Neuron (in vitro differentiated cells): ENCODE data around the gene ADGRB3.

ENCODE experiments used
- H2AFZ ChIP-seq: one replicate; pipeline ENCODE4 v1.6.1; 2013; ENCODE audit warnings: low read depth, mild to moderate bottlenecking, inconsistent platforms, low read length, moderate library complexity
- H3K27me3 ChIP-seq: one replicate; pipeline ENCODE4 v1.6.1; 2013; ENCODE audit warnings: low read length; ENCODE audit not compliant: insufficient read depth
- H3K36me3 ChIP-seq: one replicate; pipeline ENCODE4 v1.6.1; 2013; ENCODE audit warnings: low read length; ENCODE audit not compliant: insufficient read depth
- H3K4me1 ChIP-seq: one replicate; pipeline ENCODE4 v1.6.1; 2013; ENCODE audit warnings: low read length; ENCODE audit not compliant: insufficient read depth
- H3K4me3 ChIP-seq: 2 replicates; pipeline ENCODE4 v1.5.1; 2013; ENCODE audit warnings: mild to moderate bottlenecking, low read length, moderate library complexity
- H3K9me3 ChIP-seq: one replicate; pipeline ENCODE4 v1.6.1; 2013; ENCODE audit warnings: low read length

ADGRB3 gene

GRCh38 chr6:68722891-68723527 is 87.9 kb downstream of the ADGRB3 start:
- Histone ChIP-seq H3K4me1 (peaks cover 4% of the 10 kb centered on the region), H2AFZ (no peak overlapping the region), H3K4me3 (no peak overlapping the region), H3K36me3 (no peaks in the 10 kb centered on the region), H3K27me3 (no peaks in the 10 kb centered on the region), H3K9me3 (no peaks in the 10 kb centered on the region)

GRCh38 chr6:68724060-68724459 is 89.0 kb downstream of the ADGRB3 start:
- H3K27me3 ChIP-seq: no peaks in the 10 kb centered on the region
- no peaks in the 10 kb centered on the region for H3K9me3 ChIP-seq
- H2AFZ ChIP-seq: no peak overlapping the region
- H3K4me1 ChIP-seq: peaks cover 4% of the 10 kb centered on the region
- H3K4me3 ChIP-seq: no peak overlapping the region
- no peaks in the 10 kb centered on the region for H3K36me3 ChIP-seq

GRCh38 chr6:68726337-68726736 is 91.3 kb downstream of the ADGRB3 start:
- Histone ChIP-seq H3K9me3 (no peaks in the 10 kb centered on the region), H3K4me1 (peaks cover 4% of the 10 kb centered on the region), H3K27me3 (no peaks in the 10 kb centered on the region), H2AFZ (no peak overlapping the region), H3K36me3 (no peaks in the 10 kb centered on the region), H3K4me3 (no peak overlapping the region)

GRCh38 chr6:68726992-68727391 is 91.9 kb downstream of the ADGRB3 start:
- Histone ChIP-seq H3K4me3 (no peak overlapping the region), H3K36me3 (no peaks in the 10 kb centered on the region), H3K4me1 (peaks cover 4% of the 10 kb centered on the region), H3K9me3 (no peaks in the 10 kb centered on the region), H2AFZ (no peak overlapping the region), H3K27me3 (no peaks in the 10 kb centered on the region)

GRCh38 chr6:68727699-68728098 is 92.6 kb downstream of the ADGRB3 start:
- Histone ChIP-seq H3K27me3 (no peaks in the 10 kb centered on the region), H3K4me3 (no peak overlapping the region), H3K9me3 (no peaks in the 10 kb centered on the region), H3K36me3 (no peaks in the 10 kb centered on the region), H2AFZ (no peak overlapping the region), H3K4me1 (peaks cover 4% of the 10 kb centered on the region)

- H3K4me1 ChIP-seq: peaks cover 4% of the 10 kb centered on the region
- no peaks in the 10 kb centered on the region for H3K36me3 ChIP-seq
- no peak overlapping the region for H2AFZ ChIP-seq
- H3K4me3 ChIP-seq: no peak overlapping the region
- no peaks in the 10 kb centered on the region for H3K9me3 ChIP-seq
- no peaks in the 10 kb centered on the region for H3K27me3 ChIP-seq
These were observed 93.3 kb downstream of the ADGRB3 start for GRCh38 chr6:68728159-68728979.

GRCh38 chr6:68729377-68729903 is 94.4 kb downstream of the ADGRB3 start:
- H3K9me3 ChIP-seq: no peaks in the 10 kb centered on the region
- H3K27me3 ChIP-seq: no peaks in the 10 kb centered on the region
- no peak overlapping the region for H3K4me3 ChIP-seq
- H3K4me1 ChIP-seq: peaks cover 7% of the 10 kb centered on the region
- no peaks in the 10 kb centered on the region for H3K36me3 ChIP-seq
- H2AFZ ChIP-seq: no peak overlapping the region

- Histone ChIP-seq H3K36me3 (no peaks in the 10 kb centered on the region), H3K4me1 (peaks cover 10% of the 10 kb centered on the region)
These were observed 95.4 kb downstream of the ADGRB3 start for GRCh38 chr6:68730291-68731054.

GRCh38 chr6:68732423-68732822 is 97.3 kb downstream of the ADGRB3 start:
- Histone ChIP-seq H3K9me3 (no peaks in the 10 kb centered on the region), H3K27me3 (no peaks in the 10 kb centered on the region), H3K4me3 (no peak overlapping the region), H2AFZ (no peak overlapping the region), H3K4me1 (peaks cover 6% of the 10 kb centered on the region), H3K36me3 (no peaks in the 10 kb centered on the region)

More at GRCh38 chr6:68730291-68731054, 95.4 kb downstream of the ADGRB3 start:
- Histone ChIP-seq H3K9me3 (no peaks in the 10 kb centered on the region), H2AFZ (no peak overlapping the region), H3K4me3 (no peak overlapping the region), H3K27me3 (no peaks in the 10 kb centered on the region)

- Histone ChIP-seq H3K4me1 (peaks cover 6% of the 10 kb centered on the region), H3K4me3 (no peak overlapping the region), H3K9me3 (no peaks in the 10 kb centered on the region), H3K36me3 (no peaks in the 10 kb centered on the region), H2AFZ (no peak overlapping the region), H3K27me3 (no peaks in the 10 kb centered on the region)
These were observed 100.8 kb downstream of the ADGRB3 start for GRCh38 chr6:68735866-68736265.

- Histone ChIP-seq H3K36me3 (no peaks in the 10 kb centered on the region), H2AFZ (no peak overlapping the region)
These were observed 102.0 kb downstream of the ADGRB3 start for GRCh38 chr6:68737061-68737460.

GRCh38 chr6:68738039-68738438 is 103.0 kb downstream of the ADGRB3 start:
- Histone ChIP-seq H3K9me3 (no peaks in the 10 kb centered on the region), H3K4me3 (no peak overlapping the region), H3K36me3 (no peaks in the 10 kb centered on the region), H3K4me1 (peaks cover 6% of the 10 kb centered on the region), H2AFZ (no peak overlapping the region), H3K27me3 (no peaks in the 10 kb centered on the region)

More at GRCh38 chr6:68737061-68737460, 102.0 kb downstream of the ADGRB3 start:
- peaks cover 6% of the 10 kb centered on the region for H3K4me1 ChIP-seq
- H3K4me3 ChIP-seq: no peak overlapping the region
- no peaks in the 10 kb centered on the region for H3K27me3 ChIP-seq
- no peaks in the 10 kb centered on the region for H3K9me3 ChIP-seq
